Aorta (tissue), 5 donors: ENCODE results near the gene TNFRSF1B. TPM values are rescaled to one million over a fixed set of nuclear protein-coding genes. Genes with fewer than 3 reads are reported as not detected.

Experiments
- ATAC-seq: fragments of 200-7000 bp; cut with Tn5 transposase; one replicate; pipeline ENCODE4 v1.9.1; 2022; ENCODE audit warnings: moderate library complexity; ENCODE audit not compliant: low FRiP score
- DNase-seq, 2 donors: peaks; one replicate each; pipeline ENCODE4 v3.0.0-alpha.2; 2020
- H3K27ac ChIP-seq, 2 donors: one replicate each; pipeline ENCODE4 v1.5.1; 2013; ENCODE audit warnings: low read length in 2 of 2, mild to moderate bottlenecking in 2 of 2, moderate library complexity in 2 of 2, control low read depth in 1 of 2, inconsistent platforms in 1 of 2, low read depth in 1 of 2
- H3K27me3 ChIP-seq, 2 donors: one replicate each; pipeline ENCODE4 v1.6.1; 2013; ENCODE audit warnings: control low read depth in 1 of 2, low read length in 1 of 2, mild to moderate bottlenecking in 1 of 2, moderate library complexity in 1 of 2; ENCODE audit not compliant: insufficient read depth in 2 of 2, control insufficient read depth in 1 of 2
- H3K36me3 ChIP-seq, 2 donors: one replicate each; pipeline ENCODE4 v1.6.1; 2013; ENCODE audit warnings: control low read depth in 1 of 2, low read length in 1 of 2, mild to moderate bottlenecking in 1 of 2; ENCODE audit not compliant: insufficient read depth in 2 of 2, control insufficient read depth in 1 of 2
- H3K4me1 ChIP-seq, 2 donors: one replicate each; pipeline ENCODE4 v1.6.1; 2013; ENCODE audit warnings: low read length in 2 of 2, control low read depth in 1 of 2, mild to moderate bottlenecking in 1 of 2, moderate library complexity in 1 of 2; ENCODE audit not compliant: insufficient read depth in 2 of 2, control insufficient read depth in 1 of 2
- H3K4me3 ChIP-seq, 2 donors: one replicate each; pipeline ENCODE4 v1.5.1; 2013; ENCODE audit warnings: low read length in 2 of 2, control low read depth in 1 of 2, mild to moderate bottlenecking in 1 of 2
- H3K9me3 ChIP-seq: one replicate; pipeline ENCODE4 v1.6.1; 2013; ENCODE audit warnings: mild to moderate bottlenecking, low read length; ENCODE audit not compliant: control insufficient read depth
- WGBS, 2 donors: extraction: QIAGEN DNeasy Blood & Tissue Kit; methylation state at CpG; one replicate each; pipeline ENCODE4 v1.1.7; 2013; 5-methylcytosine and 5-hydroxymethylcytosine counted together
- intact Hi-C, 2 donors: fragments of 100-400 bp; cut with DNase I; formaldehyde crosslinking; loops; one replicate each; pipeline versions ENCODE4 v1.14.2 to v1.15.0; 2022
- polyA plus RNA-seq, 2 donors: library from polyadenylated mRNA; stranded (reverse); fragments of 200-250 nt; gene quantifications; one replicate each; pipeline ENCODE4 v1.2.3, GENCODE V29; 2013
- total RNA-seq, 2 donors: library from RNA; stranded (reverse); fragmentation: NEBNext Ultra II Directional; extraction: Animal tissue kit (Norgen Biotek cat#: 25700); gene quantifications; one replicate each; pipeline ENCODE4 v1.2.1, GENCODE V29; 2021
- donor health status: healthy with polysubstance abuse.
- donor health status: Bipolar disorder and iron deficiency.
- donor health status: DM: no; HTN: no; CAD: no.
- donor health status: DM: no; HTN: no; CAD: no.
- donor health status: DM: yes; HTN: yes; CAD: no.

The TNFRSF1B gene
- total and polyA plus RNA-seq, 4 donors = 5.0 to 98.5 (median 27.4) TPM

GRCh38 chr1:12230549-12231275 lies 63.9 kb downstream of the TNFRSF1B start:
- no peaks in the 10 kb centered on the region for H3K9me3 ChIP-seq
- H3K27ac ChIP-seq = peak overlapping the region in 1 of 2 donors; percentile 39
- H3K4me3 ChIP-seq = peak overlapping the region; percentile 88 to 94
- H3K36me3 ChIP-seq = peaks cover 0 to 3% of the 10 kb centered on the region in 2 donors
- no peaks in the 10 kb centered on the region for H3K4me1 ChIP-seq
- no peaks in the 10 kb centered on the region for H3K27me3 ChIP-seq
- ATAC-seq = peak; percentile 84
- intact Hi-C loops = no loop called here
- 0% methylated on average over 30 to 36 of the region's 36 CpGs for WGBS, 2 donors
- peak; percentile 74 to 84 for DNase-seq

GRCh38 chr1:12231276-12231595 lies 64.4 kb downstream of the TNFRSF1B start:
- Histone ChIP-seq H3K4me1 (no peaks in the 10 kb centered on the region), H3K27ac (peak overlapping the region in 1 of 2 donors; percentile 6), H3K9me3 (no peaks in the 10 kb centered on the region), H3K27me3 (no peaks in the 10 kb centered on the region), H3K4me3 (peak overlapping the region; percentile 88 to 94), H3K36me3 (peaks cover 0 to 5% of the 10 kb centered on the region in 2 donors)
- intact Hi-C loops = no loop called here
- ATAC-seq = no peak
- WGBS, 2 donors = 11 to 17% methylated on average over 4 of the region's 4 CpGs
- no peak for DNase-seq

- Histone ChIP-seq H3K27ac (no peak overlapping the region), H3K4me1 (no peaks in the 10 kb centered on the region), H3K9me3 (no peaks in the 10 kb centered on the region), H3K36me3 (peaks cover 0 to 5% of the 10 kb centered on the region in 2 donors), H3K4me3 (no peak overlapping the region), H3K27me3 (no peaks in the 10 kb centered on the region)
- intact Hi-C loops = no loop called here
- WGBS, 2 donors = 55 to 75% methylated on average over 2 of the region's 2 CpGs
- DNase-seq (peak in 1 of 2 donors; percentile 54), ATAC-seq (no peak)
Observed at GRCh38 chr1:12232221-12232620, 65.4 kb downstream of the TNFRSF1B start.

- H3K9me3 ChIP-seq = no peaks in the 10 kb centered on the region
- WGBS, 2 donors = 60 to 73% methylated on average over 2 of the region's 2 CpGs
- intact Hi-C loops = no loop called here
- no peak for DNase-seq
- H3K4me1 ChIP-seq = peaks cover 0 to 2% of the 10 kb centered on the region in 2 donors
- H3K4me3 ChIP-seq = no peak overlapping the region
- peak overlapping the region in 1 of 2 donors; percentile 25 for H3K27ac ChIP-seq
- H3K27me3 ChIP-seq = no peaks in the 10 kb centered on the region
- H3K36me3 ChIP-seq = peaks cover 7 to 9% of the 10 kb centered on the region in 2 donors
- ATAC-seq = no peak
Observed at GRCh38 chr1:12244078-12244477, 77.3 kb downstream of the TNFRSF1B start.

GRCh38 chr1:12244585-12244984 lies 77.8 kb downstream of the TNFRSF1B start:
- 89 to 92% methylated on average over 5 of the region's 5 CpGs for WGBS, 2 donors
- intact Hi-C loops = no loop called here
- Histone ChIP-seq H3K4me3 (no peak overlapping the region), H3K27me3 (no peaks in the 10 kb centered on the region), H3K9me3 (no peaks in the 10 kb centered on the region), H3K36me3 (peaks cover 9 to 10% of the 10 kb centered on the region in 2 donors), H3K4me1 (peaks cover 0 to 2% of the 10 kb centered on the region in 2 donors), H3K27ac (peak overlapping the region in 1 of 2 donors; percentile 25)
- ATAC-seq (no peak), DNase-seq (no peak)

- Histone ChIP-seq H3K27me3 (no peaks in the 10 kb centered on the region), H3K9me3 (no peaks in the 10 kb centered on the region), H3K4me1 (peaks cover 0 to 2% of the 10 kb centered on the region in 2 donors), H3K4me3 (no peak overlapping the region), H3K36me3 (peaks cover 11 to 13% of the 10 kb centered on the region in 2 donors), H3K27ac (no peak overlapping the region)
- ATAC-seq = no peak
- intact Hi-C loops = no loop called here
- DNase-seq = no peak
- WGBS, 2 donors = 90 to 92% methylated on average over 3 of the region's 3 CpGs
Observed at GRCh38 chr1:12245116-12245515, 78.3 kb downstream of the TNFRSF1B start.

GRCh38 chr1:12245733-12246132 lies 78.9 kb downstream of the TNFRSF1B start:
- H3K36me3 ChIP-seq = peaks cover 11 to 13% of the 10 kb centered on the region in 2 donors
- intact Hi-C loops = no loop called here
- H3K27me3 ChIP-seq = no peaks in the 10 kb centered on the region
- H3K4me3 ChIP-seq = no peak overlapping the region
- no peak overlapping the region for H3K27ac ChIP-seq
- peaks cover 0 to 2% of the 10 kb centered on the region in 2 donors for H3K4me1 ChIP-seq
- DNase-seq (no peak), ATAC-seq (no peak)
- H3K9me3 ChIP-seq = no peaks in the 10 kb centered on the region

- DNase-seq = no peak
- Histone ChIP-seq H3K27me3 (no peaks in the 10 kb centered on the region), H3K4me3 (no peak overlapping the region), H3K27ac (peak overlapping the region in 1 of 2 donors; percentile 30), H3K36me3 (peaks cover 11 to 13% of the 10 kb centered on the region in 2 donors), H3K9me3 (no peaks in the 10 kb centered on the region), H3K4me1 (peaks cover 0 to 2% of the 10 kb centered on the region in 2 donors)
- WGBS, 2 donors = 44 to 51% methylated on average over 6 of the region's 6 CpGs
- no peak for ATAC-seq
- intact Hi-C loops = no loop called here
Observed at GRCh38 chr1:12246584-12246983, 79.8 kb downstream of the TNFRSF1B start.

GRCh38 chr1:12249181-12249580 lies 82.4 kb downstream of the TNFRSF1B start:
- H3K27ac ChIP-seq = no peak overlapping the region
- H3K9me3 ChIP-seq = no peaks in the 10 kb centered on the region
- H3K4me3 ChIP-seq = no peak overlapping the region
- ATAC-seq (no peak), DNase-seq (no peak)
- H3K27me3 ChIP-seq = no peaks in the 10 kb centered on the region
- WGBS, 2 donors = 94% methylated on average over 1 of the region's 1 CpG
- H3K4me1 ChIP-seq = peaks cover 0 to 2% of the 10 kb centered on the region in 2 donors
- intact Hi-C loops = no loop called here
- H3K36me3 ChIP-seq = peaks cover 10 to 11% of the 10 kb centered on the region in 2 donors
